Heart left ventricle (tissue), 16 donors: ENCODE results near the gene WDR74. TPM values are rescaled to one million over a fixed set of nuclear protein-coding genes. Genes with fewer than 3 reads are reported as not detected.

Experiments used
- ATAC-seq, 4 donors: fragments of 200-7000 bp; cut with Tn5 transposase; one replicate each; pipeline ENCODE4 v1.9.1; 2020 to 2022; ENCODE audit warnings: moderate library complexity in 4 of 4, mild to moderate bottlenecking in 3 of 4, moderate number of reproducible peaks in 1 of 4
- DNase-seq, 5 donors: peaks; one replicate each; pipeline ENCODE4 v3.0.0-alpha.2; 2020
- H3K27ac ChIP-seq, 12 donors: fragments of 200-600 bp; sonication (generic) in 4 of 12; one replicate each; pipeline versions ENCODE4 v1.5.0 to v1.8.0; 2016 to 2022; ENCODE audit warnings: mild to moderate bottlenecking in 2 of 12
- H3K27me3 ChIP-seq, 9 donors: fragments of 200-600 bp; sonication (generic) in 2 of 9; one replicate each; pipeline versions ENCODE4 v1.5.1 to v1.8.0; 2016 to 2022; ENCODE audit warnings: mild to moderate bottlenecking in 3 of 9
- H3K36me3 ChIP-seq, 9 donors: fragments of 200-600 bp; sonication (generic) in 2 of 9; one replicate each; pipeline versions ENCODE4 v1.5.0 to v1.8.0; 2018 to 2022; ENCODE audit warnings: mild to moderate bottlenecking in 2 of 9
- H3K4me1 ChIP-seq, 12 donors: fragments of 200-600 bp; sonication (generic) in 4 of 12; one replicate each; pipeline versions ENCODE4 v1.5.0 to v1.8.0; 2016 to 2022; ENCODE audit warnings: mild to moderate bottlenecking in 3 of 12
- H3K4me3 ChIP-seq, 12 donors: fragments of 200-600 bp; sonication (generic) in 4 of 12; one replicate each; pipeline versions ENCODE4 v1.5.0 to v1.8.0; 2017 to 2022; ENCODE audit warnings: mild to moderate bottlenecking in 9 of 12, moderate library complexity in 4 of 12
- H3K9me3 ChIP-seq, 12 donors: fragments of 200-600 bp; sonication (generic) in 4 of 12; one replicate each; pipeline versions ENCODE4 v1.5.0 to v1.8.0; 2016 to 2022; ENCODE audit warnings: mild to moderate bottlenecking in 1 of 12
- POLR2A ChIP-seq, 2 donors: fragments of 450-650 bp; IDR thresholded peaks; one replicate each; pipeline ENCODE4 v1.6.1; 2017; ENCODE audit warnings: antibody characterized with exemption in 2 of 2, mild to moderate bottlenecking in 2 of 2, moderate library complexity in 2 of 2
- WGBS, 4 donors: extraction: QIAGEN DNeasy Blood & Tissue Kit in 2 of 4; methylation state at CpG; one replicate each; pipeline versions ENCODE4 v1.1.5 to v1.1.7; 2013 to 2018; 5-methylcytosine and 5-hydroxymethylcytosine counted together
- intact Hi-C, 10 donors: fragments of 100-400 bp; cut with DNase I; formaldehyde crosslinking; loops; one replicate each; pipeline versions ENCODE4 v1.11.1 to v1.14.2; 2022
- polyA plus RNA-seq, 2 donors: library from polyadenylated mRNA; stranded (reverse); fragments of 200-250 nt; gene quantifications; one replicate each; pipeline ENCODE4 v1.2.3, GENCODE V29; 2013
- total RNA-seq, 9 donors: library from RNA; depleted of rRNA in 2 of 9; stranded (reverse); fragments of >200 nt in 2 of 9; fragmentation: NEBNext Ultra II Directional in 3 of 9; extraction: Animal tissue kit (Norgen Biotek cat#: 25700) in 3 of 9; gene quantifications; one replicate each; pipeline versions ENCODE4 v1.1.0 to v1.2.4, GENCODE V29; 2016 to 2023
- TF ChIP-seq, protein P1 (sequence below), 12 donors: fragments of 200-600 bp; sonication (generic) in 4 of 12; IDR thresholded peaks; one replicate each; pipeline versions ENCODE4 v1.5.0 to v1.8.0; 2018 to 2022; ENCODE audit warnings: antibody characterized with exemption in 12 of 12, mild to moderate bottlenecking in 5 of 12
- donor health status: ischemic (EF 13 %, LVEDD 7.1; RV severe dilation, severe dysfunction).
- donor health status: healthy with polysubstance abuse.
- donor health status: DM: no; HTN: yes; CAD: no.
- donor health status: DM: no; HTN: no; CAD: no.
- donor health status: ischemic (EF 25% LVEDD 6.9; RV normal size, moderate dysfunction).
- donor health status: ischemic (EF 25% LVEDD 5.7; RV mildly dilated, moderate dysfunction).
- donor health status: healthy.
- donor health status: DM: yes; HTN: yes; CAD: no.
- donor health status: ischemic (EF 35%, LVEDD 5.7; RV mildly dilated, moderate dysfunction).
- donor health status: nonischemic (EF 11% LVEDD 7.7; RV severe dilation, severe dysfunction).
- donor health status: DM: yes; HTN: yes; CAD: no.
- donor health status: PGD.
- donor health status: ischemic (EF 29% LVEDD 5.4; RV normal size, mild dysfunction).
- donor health status: nonischemic (EF 23%, LVEDD 6.1; RV moderate dilation, normal function).

The WDR74 gene
- total and polyA plus RNA-seq, 11 donors = 19.2 to 70.6 (median 28.1) TPM

DNA sequence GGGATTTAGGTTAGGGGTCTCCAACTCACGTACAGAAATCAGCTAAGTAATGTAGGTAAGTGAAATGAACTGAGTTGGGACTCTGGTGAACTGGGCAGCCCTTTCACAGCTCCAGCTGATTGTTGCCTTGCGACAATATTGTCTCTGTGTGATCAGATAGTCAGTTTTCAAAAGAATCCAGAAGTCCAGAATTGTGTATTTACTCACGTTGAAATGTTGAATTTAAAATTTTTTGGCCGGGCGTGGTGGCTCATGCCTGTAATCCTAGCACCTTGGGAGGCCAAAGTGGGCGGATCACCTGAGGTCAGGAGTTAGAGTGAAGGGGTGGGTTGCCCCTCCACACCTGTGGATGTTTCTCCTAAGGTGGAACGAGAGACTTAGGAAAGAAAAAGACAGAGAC, 18.8 kb upstream of the WDR74 start:
- no peaks in the 10 kb centered on the region for H3K27me3 ChIP-seq
- no peak overlapping the region for H3K4me3 ChIP-seq
- H3K36me3 ChIP-seq = peaks cover 0 to 18% (median 11%) of the 10 kb centered on the region in 9 donors
- ATAC-seq (no peak), DNase-seq (no peak)
- H3K27ac ChIP-seq = no peak overlapping the region
- 85 to 90% (median 88%) methylated on average over 7 of the region's 7 CpGs for WGBS, 4 donors
- no peaks in the 10 kb centered on the region for H3K9me3 ChIP-seq
- intact Hi-C loops = loop anchor here in 3 of 10 donors (10.0 kb wide), 2 partner anchors 133 to 463 kb away; partner anchors contain the start of genes HNRNPUL2 (in 1 of the 3) and TTC9C (in 1 of the 3)
- TF ChIP-seq POLR2A (IDR thresholded peaks at IDR 0.05) = no peak
- TF ChIP-seq, protein P1, sequence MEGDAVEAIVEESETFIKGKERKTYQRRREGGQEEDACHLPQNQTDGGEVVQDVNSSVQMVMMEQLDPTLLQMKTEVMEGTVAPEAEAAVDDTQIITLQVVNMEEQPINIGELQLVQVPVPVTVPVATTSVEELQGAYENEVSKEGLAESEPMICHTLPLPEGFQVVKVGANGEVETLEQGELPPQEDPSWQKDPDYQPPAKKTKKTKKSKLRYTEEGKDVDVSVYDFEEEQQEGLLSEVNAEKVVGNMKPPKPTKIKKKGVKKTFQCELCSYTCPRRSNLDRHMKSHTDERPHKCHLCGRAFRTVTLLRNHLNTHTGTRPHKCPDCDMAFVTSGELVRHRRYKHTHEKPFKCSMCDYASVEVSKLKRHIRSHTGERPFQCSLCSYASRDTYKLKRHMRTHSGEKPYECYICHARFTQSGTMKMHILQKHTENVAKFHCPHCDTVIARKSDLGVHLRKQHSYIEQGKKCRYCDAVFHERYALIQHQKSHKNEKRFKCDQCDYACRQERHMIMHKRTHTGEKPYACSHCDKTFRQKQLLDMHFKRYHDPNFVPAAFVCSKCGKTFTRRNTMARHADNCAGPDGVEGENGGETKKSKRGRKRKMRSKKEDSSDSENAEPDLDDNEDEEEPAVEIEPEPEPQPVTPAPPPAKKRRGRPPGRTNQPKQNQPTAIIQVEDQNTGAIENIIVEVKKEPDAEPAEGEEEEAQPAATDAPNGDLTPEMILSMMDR (IDR thresholded peaks at IDR 0.05) = no peak
- peaks cover 5 to 49% (median 20%) of the 10 kb centered on the region in 12 donors for H3K4me1 ChIP-seq

DNA sequence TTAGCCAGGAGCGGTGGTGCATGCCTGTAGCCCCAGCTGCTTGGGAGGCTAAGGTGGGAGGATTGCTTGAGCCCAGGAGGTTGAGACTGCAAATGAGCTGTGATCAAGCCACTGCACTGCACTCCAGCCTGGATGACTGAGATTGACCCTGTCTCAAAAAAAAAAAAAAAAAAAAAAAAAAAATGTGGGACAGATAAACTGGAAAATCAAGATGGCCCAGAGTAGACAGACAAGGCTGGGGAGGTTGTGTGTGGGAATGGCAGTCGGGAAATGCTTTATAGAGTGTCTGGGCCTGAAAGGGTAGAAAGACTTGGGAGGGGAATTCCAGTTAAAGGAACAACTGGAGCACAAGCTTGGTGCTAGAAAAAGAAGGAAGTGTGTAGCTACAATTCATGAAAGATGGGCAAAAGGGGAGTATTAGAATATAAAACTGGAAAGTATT, 18.2 kb upstream of the WDR74 start:
- TF ChIP-seq, protein P1 (IDR thresholded peaks at IDR 0.05) = no peak
- TF ChIP-seq POLR2A (IDR thresholded peaks at IDR 0.05) = no peak
- Histone ChIP-seq H3K27me3 (no peaks in the 10 kb centered on the region), H3K4me1 (peaks cover 5 to 50% (median 25%) of the 10 kb centered on the region in 12 donors), H3K27ac (no peak overlapping the region), H3K36me3 (peaks cover 3 to 24% (median 18%) of the 10 kb centered on the region in 9 donors), H3K9me3 (no peaks in the 10 kb centered on the region), H3K4me3 (no peak overlapping the region)
- intact Hi-C loops = loop anchor here in 4 of 10 donors (2.0 to 10.0 kb wide), 3 partner anchors 71 to 463 kb away; partner anchors contain the start of genes HNRNPUL2 (in 1 of the 4), TMEM179B (in 1 of the 4) and TTC9C (in 1 of the 4)
- DNase-seq (no peak), ATAC-seq (no peak)
- WGBS, 4 donors = 67 to 80% (median 73%) methylated on average over 2 of the region's 2 CpGs

DNA sequence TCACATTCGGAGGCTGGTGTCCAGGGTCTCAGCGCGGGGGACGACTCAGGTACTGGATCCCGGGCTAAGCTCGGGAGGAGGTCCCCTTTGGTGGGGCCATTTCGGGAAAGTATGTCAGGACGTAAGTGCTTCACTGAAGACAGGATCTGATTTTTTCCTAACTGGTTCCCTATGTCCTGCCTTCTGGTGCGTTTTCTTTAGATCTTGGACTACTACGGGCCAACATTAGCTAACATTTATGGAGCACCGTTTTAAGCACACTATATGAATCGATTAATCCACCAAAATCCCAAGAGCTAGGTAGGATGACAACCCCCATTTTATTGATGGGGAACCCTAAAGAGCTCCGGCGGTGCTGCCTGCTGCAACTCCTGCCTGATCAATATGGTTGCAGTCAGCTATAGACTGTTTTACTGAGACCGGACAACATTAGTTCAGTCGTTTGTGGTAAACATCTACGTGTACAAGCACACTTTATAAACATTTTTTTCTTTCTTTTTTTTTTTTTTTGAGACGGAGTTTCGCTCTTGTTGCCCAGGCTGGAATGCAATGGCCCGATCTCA, 17.0 kb upstream of the WDR74 start:
- Histone ChIP-seq H3K4me1 (peaks cover 5 to 54% (median 25%) of the 10 kb centered on the region in 12 donors), H3K27me3 (no peaks in the 10 kb centered on the region), H3K9me3 (no peaks in the 10 kb centered on the region), H3K4me3 (peak overlapping the region; percentile 61 to 94 (median 76)), H3K27ac (peak overlapping the region in 9 of 12 donors; percentile 14 to 88 (median 83)), H3K36me3 (peaks cover 3 to 36% (median 29%) of the 10 kb centered on the region in 9 donors)
- intact Hi-C loops = loop anchor here in 4 of 10 donors (2.0 to 10.0 kb wide), 3 partner anchors 70 to 462 kb away; partner anchors contain the start of genes HNRNPUL2 (in 1 of the 4), TMEM179B (in 1 of the 4) and TTC9C (in 1 of the 4)
- no peak for ATAC-seq
- DNase-seq = no peak
- WGBS, 4 donors = 8 to 22% (median 10%) methylated on average over 12 to 20 of the region's 20 CpGs
- no peak for TF ChIP-seq POLR2A (IDR thresholded peaks at IDR 0.05)
- TF ChIP-seq, protein P1 (IDR thresholded peaks at IDR 0.05) = no peak
